ENCODE data around the gene DLG5.

DNA sequence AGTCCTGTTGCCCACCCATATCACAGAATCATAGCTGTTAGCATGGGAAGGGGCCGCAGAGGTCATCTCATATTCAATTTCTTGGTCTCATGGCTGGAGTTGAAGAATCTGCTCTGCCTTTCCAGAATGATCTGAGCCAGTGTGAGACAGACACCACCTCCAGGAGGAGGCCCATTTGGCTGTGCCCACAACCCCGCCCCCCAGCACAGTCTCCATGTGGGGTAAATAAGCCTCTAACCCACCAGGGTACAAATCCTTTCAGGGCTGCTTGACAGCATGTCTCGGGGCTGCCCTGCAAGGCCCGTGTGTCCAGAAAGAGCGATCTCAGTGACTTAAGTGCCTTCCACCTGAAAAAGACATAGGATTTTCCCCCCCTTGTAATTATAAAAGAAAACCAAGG, 137.5 kb downstream of the DLG5 start:
- TF ChIP-seq, protein P1, sequence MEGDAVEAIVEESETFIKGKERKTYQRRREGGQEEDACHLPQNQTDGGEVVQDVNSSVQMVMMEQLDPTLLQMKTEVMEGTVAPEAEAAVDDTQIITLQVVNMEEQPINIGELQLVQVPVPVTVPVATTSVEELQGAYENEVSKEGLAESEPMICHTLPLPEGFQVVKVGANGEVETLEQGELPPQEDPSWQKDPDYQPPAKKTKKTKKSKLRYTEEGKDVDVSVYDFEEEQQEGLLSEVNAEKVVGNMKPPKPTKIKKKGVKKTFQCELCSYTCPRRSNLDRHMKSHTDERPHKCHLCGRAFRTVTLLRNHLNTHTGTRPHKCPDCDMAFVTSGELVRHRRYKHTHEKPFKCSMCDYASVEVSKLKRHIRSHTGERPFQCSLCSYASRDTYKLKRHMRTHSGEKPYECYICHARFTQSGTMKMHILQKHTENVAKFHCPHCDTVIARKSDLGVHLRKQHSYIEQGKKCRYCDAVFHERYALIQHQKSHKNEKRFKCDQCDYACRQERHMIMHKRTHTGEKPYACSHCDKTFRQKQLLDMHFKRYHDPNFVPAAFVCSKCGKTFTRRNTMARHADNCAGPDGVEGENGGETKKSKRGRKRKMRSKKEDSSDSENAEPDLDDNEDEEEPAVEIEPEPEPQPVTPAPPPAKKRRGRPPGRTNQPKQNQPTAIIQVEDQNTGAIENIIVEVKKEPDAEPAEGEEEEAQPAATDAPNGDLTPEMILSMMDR (conservative IDR thresholded peaks at IDR 0.05) = no peak
- no peak for TF ChIP-seq EZH2 (IDR thresholded peaks at IDR 0.05; ENCODE audit: low read depth)

Data from PC-9 (cell line).